Endothelial cell (in vitro differentiated cells): ENCODE measurements around the gene YKT6. TPM values are rescaled to one million over a fixed set of nuclear protein-coding genes. Genes with fewer than 3 reads are reported as not detected.
"Not testable (repeated sequence)": the region's sequence is repeated elsewhere in the genome, so short reads cannot be mapped to it uniquely, and the experiment has no call there.

Experiments used
- DNase-seq: peaks from one replicate; pipeline ENCODE4 v3.0.0; 2021; ENCODE audit warnings: low spot score
- H3K27ac Mint-ChIP-seq: one replicate; pipeline ENCODE4 v1.8.0; 2021; ENCODE audit warnings: mixed read lengths, inconsistent platforms; ENCODE audit not compliant: unreplicated experiment
- H3K27me3 Mint-ChIP-seq: one replicate; pipeline ENCODE4 v1.8.0; 2021; ENCODE audit warnings: mild to moderate bottlenecking, moderate library complexity, mixed read lengths, inconsistent platforms; ENCODE audit not compliant: unreplicated experiment
- H3K36me3 Mint-ChIP-seq: one replicate; pipeline ENCODE4 v1.8.0; 2021; ENCODE audit warnings: mild to moderate bottlenecking, low read depth, mixed read lengths, inconsistent platforms; ENCODE audit not compliant: unreplicated experiment
- H3K4me1 Mint-ChIP-seq: one replicate; pipeline ENCODE4 v1.8.0; 2021; ENCODE audit warnings: mild to moderate bottlenecking, mixed read lengths, inconsistent platforms; ENCODE audit not compliant: unreplicated experiment
- H3K4me3 Mint-ChIP-seq: one replicate; pipeline ENCODE4 v1.8.0; 2021; ENCODE audit warnings: mild to moderate bottlenecking, mixed read lengths, inconsistent platforms; ENCODE audit not compliant: unreplicated experiment
- H3K9me3 Mint-ChIP-seq: one replicate; pipeline ENCODE4 v1.8.0; 2021; ENCODE audit warnings: mixed read lengths, inconsistent platforms; ENCODE audit not compliant: unreplicated experiment
- CTCF ChIP-seq: fragments of 200-600 bp; sonication (generic); IDR thresholded peaks from one replicate; pipeline ENCODE4 v1.5.0; 2021; ENCODE audit warnings: antibody characterized with exemption; ENCODE audit not compliant: unreplicated experiment
- total RNA-seq: library from RNA; stranded (reverse); fragmentation: NEBNext Ultra II Directional; extraction: Animal tissue kit (Norgen Biotek cat#: 25700); gene quantifications from one replicate; pipeline ENCODE4 v1.2.1, GENCODE V29; 2021; ENCODE audit not compliant: unreplicated experiment

YKT6 gene
- total RNA-seq, 1 donor from 2014 or later: 98.4 TPM

- H3K4me3 Mint-ChIP-seq: no peak overlapping the region
- no peak overlapping the region for H3K27ac Mint-ChIP-seq
- H3K9me3 Mint-ChIP-seq: no peaks in the 10 kb centered on the region
- H3K4me1 Mint-ChIP-seq: peaks cover 1% of the 10 kb centered on the region
- DNase-seq: peak; percentile 68
- peaks cover 6% of the 10 kb centered on the region for H3K27me3 Mint-ChIP-seq
- H3K36me3 Mint-ChIP-seq: peaks cover 3% of the 10 kb centered on the region
- peak; percentile 58 for TF ChIP-seq CTCF
These were observed 4.3 kb upstream of the YKT6 start for GRCh38 chr7:44196450-44196872.

GRCh38 chr7:44197474-44197873 is 3.3 kb upstream of the YKT6 start:
- peaks cover 3% of the 10 kb centered on the region for H3K36me3 Mint-ChIP-seq
- peaks cover 6% of the 10 kb centered on the region for H3K27me3 Mint-ChIP-seq
- no peak for DNase-seq
- H3K4me3 Mint-ChIP-seq: no peak overlapping the region
- H3K4me1 Mint-ChIP-seq: peaks cover 7% of the 10 kb centered on the region
- TF ChIP-seq CTCF: no peak
- H3K27ac Mint-ChIP-seq: no peak overlapping the region
- H3K9me3 Mint-ChIP-seq: no peaks in the 10 kb centered on the region

GRCh38 chr7:44200163-44200562 is 615 bp upstream of the YKT6 start:
- not testable (repeated sequence) for H3K27me3 Mint-ChIP-seq, H3K4me3 Mint-ChIP-seq, H3K4me1 Mint-ChIP-seq

GRCh38 chr7:44201813-44202212 is 1.0 kb downstream of the YKT6 start:
- Mint-ChIP-seq H3K4me1 (peaks cover 10% of the 10 kb centered on the region), H3K36me3 (peaks cover 16% of the 10 kb centered on the region), H3K27ac (peak overlapping the region; percentile 38), H3K4me3 (peak overlapping the region; percentile 96), H3K9me3 (no peaks in the 10 kb centered on the region), H3K27me3 (peaks cover 1% of the 10 kb centered on the region)
- TF ChIP-seq CTCF: no peak
- no peak for DNase-seq

More at GRCh38 chr7:44200163-44200562, 615 bp upstream of the YKT6 start:
- not testable (repeated sequence) for H3K36me3 Mint-ChIP-seq, DNase-seq, H3K9me3 Mint-ChIP-seq, H3K27ac Mint-ChIP-seq

GRCh38 chr7:44206008-44206407 is 5.2 kb downstream of the YKT6 start:
- no peak for TF ChIP-seq CTCF
- H3K4me3 Mint-ChIP-seq: peak overlapping the region; percentile 29
- no peak overlapping the region for H3K27ac Mint-ChIP-seq
- no peaks in the 10 kb centered on the region for H3K9me3 Mint-ChIP-seq
- peaks cover 21% of the 10 kb centered on the region for H3K36me3 Mint-ChIP-seq
- DNase-seq: no peak
- H3K4me1 Mint-ChIP-seq: peaks cover 10% of the 10 kb centered on the region
- peaks cover 1% of the 10 kb centered on the region for H3K27me3 Mint-ChIP-seq

GRCh38 chr7:44208085-44208484 is 7.3 kb downstream of the YKT6 start:
- Mint-ChIP-seq H3K27me3 (no peaks in the 10 kb centered on the region), H3K4me1 (no peaks in the 10 kb centered on the region), H3K4me3 (no peak overlapping the region), H3K27ac (no peak overlapping the region), H3K36me3 (peaks cover 31% of the 10 kb centered on the region), H3K9me3 (no peaks in the 10 kb centered on the region)
- TF ChIP-seq CTCF: no peak
- DNase-seq: no peak
